Measurements from ENCODE around the gene VKORC1. TPM values are rescaled to one million over a fixed set of nuclear protein-coding genes. Genes with fewer than 3 reads are reported as not detected.

VKORC1 gene
- total RNA-seq, 1 experiment from 2014 or later = 105 TPM

DNA sequence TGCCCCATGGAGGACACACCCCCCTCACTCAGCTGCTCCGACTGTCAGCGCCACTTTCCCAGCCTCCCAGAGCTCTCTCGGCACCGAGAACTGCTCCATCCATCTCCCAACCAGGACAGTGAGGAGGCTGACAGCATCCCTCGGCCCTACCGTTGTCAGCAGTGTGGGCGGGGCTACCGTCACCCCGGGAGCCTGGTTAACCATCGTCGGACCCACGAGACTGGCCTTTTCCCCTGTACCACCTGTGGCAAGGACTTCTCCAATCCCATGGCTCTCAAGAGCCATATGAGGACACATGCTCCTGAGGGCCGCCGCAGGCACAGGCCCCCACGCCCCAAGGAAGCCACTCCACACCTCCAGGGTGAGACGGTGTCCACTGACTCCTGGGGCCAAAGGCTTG, 18.3 kb downstream of the VKORC1 start:
- Histone ChIP-seq H4K20me1 (ENCODE audit: low read length) (no peaks in the 10 kb centered on the region), H3K9me2 (replicated peaks; ENCODE audit: low read length) (no peaks in the 10 kb centered on the region), H3K27me3 (ENCODE audit: low read length) (no peaks in the 10 kb centered on the region), H3K4me1 (ENCODE audit: insufficient read depth, low read length) (peaks cover 15% of the 10 kb centered on the region; the same call in 1 of the 2 replicates), H3K9me3 (ENCODE audit: low read length) (no peaks in the 10 kb centered on the region), H3K4me2 (ENCODE audit: low read length) (no peak overlapping the region), H3K27ac (ENCODE audit: low read length) (no peak overlapping the region), H2AFZ (ENCODE audit: low read length) (no peak overlapping the region), H3K36me3 (ENCODE audit: low read depth, low read length) (peaks cover 10% of the 10 kb centered on the region), H3F3A (ENCODE audit: low read length, unreplicated experiment) (no peaks in the 10 kb centered on the region), H3K9ac (ENCODE audit: low read length) (no peak overlapping the region), H3K4me3 (ENCODE audit: low read length) (no peak overlapping the region), H3K79me2 (ENCODE audit: low read length) (peaks cover 53% of the 10 kb centered on the region)
- ChIA-PET POLR2A (ENCODE audit: unreplicated experiment) (no interaction called here), CTCF (no interaction called here)
- DNase-seq (no peak), ATAC-seq (no peak)
- no TSS peak for BruUV-seq (replicated peaks)
- intact Hi-C loops (cut with micrococcal nuclease) = no loop called here
- no peak for TF ChIP-seq EZH2phosphoT487 (IDR thresholded peaks at IDR 0.05; ENCODE audit: borderline replicate concordance, low read length)
- TF ChIP-seq EZH2 (IDR thresholded peaks at IDR 0.05; ENCODE audit: low read length, unreplicated experiment) = no peak
- TF ChIP-seq, protein P1, sequence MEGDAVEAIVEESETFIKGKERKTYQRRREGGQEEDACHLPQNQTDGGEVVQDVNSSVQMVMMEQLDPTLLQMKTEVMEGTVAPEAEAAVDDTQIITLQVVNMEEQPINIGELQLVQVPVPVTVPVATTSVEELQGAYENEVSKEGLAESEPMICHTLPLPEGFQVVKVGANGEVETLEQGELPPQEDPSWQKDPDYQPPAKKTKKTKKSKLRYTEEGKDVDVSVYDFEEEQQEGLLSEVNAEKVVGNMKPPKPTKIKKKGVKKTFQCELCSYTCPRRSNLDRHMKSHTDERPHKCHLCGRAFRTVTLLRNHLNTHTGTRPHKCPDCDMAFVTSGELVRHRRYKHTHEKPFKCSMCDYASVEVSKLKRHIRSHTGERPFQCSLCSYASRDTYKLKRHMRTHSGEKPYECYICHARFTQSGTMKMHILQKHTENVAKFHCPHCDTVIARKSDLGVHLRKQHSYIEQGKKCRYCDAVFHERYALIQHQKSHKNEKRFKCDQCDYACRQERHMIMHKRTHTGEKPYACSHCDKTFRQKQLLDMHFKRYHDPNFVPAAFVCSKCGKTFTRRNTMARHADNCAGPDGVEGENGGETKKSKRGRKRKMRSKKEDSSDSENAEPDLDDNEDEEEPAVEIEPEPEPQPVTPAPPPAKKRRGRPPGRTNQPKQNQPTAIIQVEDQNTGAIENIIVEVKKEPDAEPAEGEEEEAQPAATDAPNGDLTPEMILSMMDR (conservative IDR thresholded peaks at IDR 0.05; ENCODE audit: low read depth, low read length) = no peak

DNA sequence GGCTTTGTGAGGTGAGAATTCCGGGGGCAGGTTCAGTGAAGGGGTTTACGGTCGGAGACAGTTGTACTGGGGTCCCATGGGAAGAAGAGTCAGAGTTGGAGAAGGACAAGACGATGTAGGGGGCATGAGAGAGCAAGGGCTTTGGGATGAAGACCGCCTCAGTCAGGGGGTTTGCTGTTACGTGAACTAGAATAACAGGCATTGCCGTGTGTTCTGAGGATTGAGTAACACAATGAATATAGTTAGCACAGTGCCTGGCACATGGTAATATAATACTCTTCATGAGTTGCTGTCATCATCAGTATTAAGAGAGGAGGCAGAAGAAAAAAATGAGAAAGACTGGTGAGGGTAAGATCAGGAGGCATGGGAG, 19.8 kb downstream of the VKORC1 start:
- no TSS peak for BruUV-seq (replicated peaks)
- Histone ChIP-seq H3K27me3 (ENCODE audit: low read length) (no peaks in the 10 kb centered on the region), H3K9me2 (replicated peaks; ENCODE audit: low read length) (no peaks in the 10 kb centered on the region), H3K4me3 (ENCODE audit: low read length) (peak overlapping the region; percentile 81), H3F3A (ENCODE audit: low read length, unreplicated experiment) (no peaks in the 10 kb centered on the region), H3K4me1 (ENCODE audit: insufficient read depth, low read length) (peaks cover 15% of the 10 kb centered on the region; the same call in 1 of the 2 replicates), H3K79me2 (ENCODE audit: low read length) (peaks cover 61% of the 10 kb centered on the region), H3K9me3 (ENCODE audit: low read length) (no peaks in the 10 kb centered on the region), H3K36me3 (ENCODE audit: low read depth, low read length) (peaks cover 10% of the 10 kb centered on the region), H4K20me1 (ENCODE audit: low read length) (no peaks in the 10 kb centered on the region), H3K4me2 (ENCODE audit: low read length) (peak overlapping the region; percentile 99), H3K27ac (ENCODE audit: low read length) (peak overlapping the region; percentile 72), H3K9ac (ENCODE audit: low read length) (peak overlapping the region; percentile 96), H2AFZ (ENCODE audit: low read length) (peak overlapping the region; percentile 80)
- intact Hi-C loops (cut with micrococcal nuclease) = loop anchor here (1.0 to 5.0 kb wide), 4 partner anchors 20 to 383 kb away; partner anchors contain the start of genes ARMC5, HSD3B7 and VKORC1
- POLR2A ChIA-PET (ENCODE audit: unreplicated experiment) = no interaction called here
- no peak for DNase-seq
- CTCF ChIA-PET = interaction anchor here (1.6 kb wide), 1 partner anchor 90 kb away, joined by 5 read pairs; the partner anchor contains the start of gene HSD3B7
- no peak for ATAC-seq
- TF ChIP-seq EZH2 (IDR thresholded peaks at IDR 0.05; ENCODE audit: low read length, unreplicated experiment) (no peak), EZH2phosphoT487 (IDR thresholded peaks at IDR 0.05; ENCODE audit: borderline replicate concordance, low read length) (no peak)
- TF ChIP-seq, protein P1 (conservative IDR thresholded peaks at IDR 0.05; ENCODE audit: low read depth, low read length) = no peak

All from PC-3 (cell line).